Kidney epithelial cell (primary cell): ENCODE measurements around the gene TMBIM1. TPM values are rescaled to one million over a fixed set of nuclear protein-coding genes. Genes with fewer than 3 reads are reported as not detected.
"Not testable (repeated sequence)": the region's sequence is repeated elsewhere in the genome, so short reads cannot be mapped to it uniquely, and the experiment has no call there.

Experiments
- DNase-seq: peaks from one replicate; pipeline ENCODE4 v3.0.0-alpha.2; 2010; ENCODE audit warnings: low read depth
- H3K27me3 ChIP-seq: 2 replicates; pipeline ENCODE4 v1.6.0; 2011; ENCODE audit warnings: low read length; ENCODE audit not compliant: control insufficient read depth, insufficient read depth
- H3K36me3 ChIP-seq: 2 replicates; pipeline ENCODE4 v1.5.1; 2011; ENCODE audit warnings: low read length; ENCODE audit not compliant: control insufficient read depth, insufficient read depth
- H3K4me3 ChIP-seq: 2 replicates; pipeline ENCODE4 v1.5.1; 2011; ENCODE audit warnings: low read depth, mild to moderate bottlenecking, control low read depth, low read length
- CTCF ChIP-seq: IDR thresholded peaks from 2 replicates; pipeline ENCODE4 v1.5.1; 2011; ENCODE audit warnings: mild to moderate bottlenecking, moderate library complexity, low read length, control low read depth, inconsistent platforms; ENCODE audit not compliant: insufficient read depth, poor library complexity, severe bottlenecking
- total RNA-seq: library from RNA; depleted of rRNA; stranded (reverse); fragments of >200 nt; gene quantifications from 2 replicates; pipeline ENCODE4 v1.2.3, GENCODE V29; 2015

TMBIM1 gene
- total RNA-seq, 1 donor from 2014 or later: 155 TPM

- peaks cover 3% of the 10 kb centered on the region for H3K36me3 ChIP-seq
- no peak overlapping the region for H3K4me3 ChIP-seq
- no peak for DNase-seq
- no peaks in the 10 kb centered on the region for H3K27me3 ChIP-seq
- TF ChIP-seq CTCF: no peak
Measured at GRCh38 chr2:218277921-218278320, 14.4 kb downstream of the TMBIM1 start.

GRCh38 chr2:218276986-218277755 lies 15.1 kb downstream of the TMBIM1 start:
- Histone ChIP-seq H3K4me3 (no peak overlapping the region), H3K36me3 (peaks cover 3% of the 10 kb centered on the region), H3K27me3 (no peaks in the 10 kb centered on the region)
- DNase-seq: no peak
- TF ChIP-seq CTCF: peak; percentile 9

GRCh38 chr2:218275371-218276072 lies 16.8 kb downstream of the TMBIM1 start:
- TF ChIP-seq CTCF: no peak
- Histone ChIP-seq H3K36me3 (peaks cover 3% of the 10 kb centered on the region), H3K27me3 (no peaks in the 10 kb centered on the region), H3K4me3 (no peak overlapping the region)
- no peak for DNase-seq

- no peak for TF ChIP-seq CTCF
- peaks cover 2% of the 10 kb centered on the region for H3K36me3 ChIP-seq
- DNase-seq: no peak
- H3K4me3 ChIP-seq: no peak overlapping the region
- H3K27me3 ChIP-seq: no peaks in the 10 kb centered on the region
Measured at GRCh38 chr2:218274586-218274985, 17.7 kb downstream of the TMBIM1 start.

- Histone ChIP-seq H3K36me3 (peaks cover 2% of the 10 kb centered on the region), H3K4me3 (no peak overlapping the region), H3K27me3 (no peaks in the 10 kb centered on the region)
- DNase-seq: no peak
- no peak for TF ChIP-seq CTCF
Measured at GRCh38 chr2:218273908-218274249, 18.4 kb downstream of the TMBIM1 start.

- not testable (repeated sequence) for H3K4me3 ChIP-seq, H3K36me3 ChIP-seq, DNase-seq, H3K27me3 ChIP-seq
Measured at GRCh38 chr2:218273214-218273907, 18.9 kb downstream of the TMBIM1 start.
